MV-4-11 (cell line): ENCODE measurements around the gene SYT17.

ENCODE experiments used
- DNase-seq: peaks from one replicate; lab custom pipeline; 2025; lab: John Stamatoyannopoulos, UW

The SYT17 gene

GRCh38 chr16:19301931-19302330 is 133.9 kb downstream of the SYT17 start:
- peak; percentile 34 for DNase-seq

DNA sequence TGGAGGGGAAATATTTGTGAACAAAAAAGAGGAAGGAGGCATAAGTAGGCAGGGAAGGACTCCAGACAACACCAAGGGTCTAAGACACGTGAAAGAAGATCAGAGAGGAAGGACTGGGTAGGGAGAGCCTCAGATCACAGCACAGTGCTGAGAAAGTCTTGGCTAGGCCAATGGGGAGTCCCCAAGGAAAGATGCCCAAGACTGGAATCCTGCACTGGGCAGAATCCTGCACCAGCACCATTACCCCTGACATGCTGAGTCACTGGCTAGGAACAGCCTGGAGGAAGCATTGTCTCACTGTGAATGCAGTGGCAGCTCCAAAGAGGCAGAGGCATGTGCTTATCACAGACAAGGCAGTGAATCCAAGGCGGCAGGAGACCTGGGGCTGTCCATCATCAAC is 136.7 kb downstream of the SYT17 start:
- peak; percentile 53 for DNase-seq

GRCh38 chr16:19305443-19305842 is 137.4 kb downstream of the SYT17 start:
- no peak for DNase-seq

- DNase-seq, result peak; percentile 16
These were observed 139.7 kb downstream of the SYT17 start for GRCh38 chr16:19307587-19308241.

GRCh38 chr16:19308392-19308791 is 140.4 kb downstream of the SYT17 start:
- no peak for DNase-seq

DNA sequence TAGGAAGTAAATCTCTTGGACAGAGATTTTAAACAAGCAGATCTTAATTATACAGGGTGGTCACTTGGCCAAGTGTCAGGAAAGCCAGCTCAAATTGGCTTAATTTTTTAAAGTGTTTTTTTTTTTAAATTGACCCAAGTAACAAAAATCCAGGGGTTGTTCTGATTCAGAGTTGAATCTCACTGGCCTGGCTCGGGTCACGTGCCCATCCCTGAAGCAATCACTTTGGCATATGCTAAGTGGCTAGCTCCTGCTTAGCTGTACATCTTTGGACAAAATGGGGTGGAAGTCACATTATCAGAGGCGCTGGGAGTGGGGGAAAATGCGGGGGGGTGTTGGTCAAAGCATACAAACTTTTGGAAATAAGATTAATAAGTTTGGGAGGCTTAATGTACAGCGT is 141.1 kb downstream of the SYT17 start:
- DNase-seq, result no peak

DNA sequence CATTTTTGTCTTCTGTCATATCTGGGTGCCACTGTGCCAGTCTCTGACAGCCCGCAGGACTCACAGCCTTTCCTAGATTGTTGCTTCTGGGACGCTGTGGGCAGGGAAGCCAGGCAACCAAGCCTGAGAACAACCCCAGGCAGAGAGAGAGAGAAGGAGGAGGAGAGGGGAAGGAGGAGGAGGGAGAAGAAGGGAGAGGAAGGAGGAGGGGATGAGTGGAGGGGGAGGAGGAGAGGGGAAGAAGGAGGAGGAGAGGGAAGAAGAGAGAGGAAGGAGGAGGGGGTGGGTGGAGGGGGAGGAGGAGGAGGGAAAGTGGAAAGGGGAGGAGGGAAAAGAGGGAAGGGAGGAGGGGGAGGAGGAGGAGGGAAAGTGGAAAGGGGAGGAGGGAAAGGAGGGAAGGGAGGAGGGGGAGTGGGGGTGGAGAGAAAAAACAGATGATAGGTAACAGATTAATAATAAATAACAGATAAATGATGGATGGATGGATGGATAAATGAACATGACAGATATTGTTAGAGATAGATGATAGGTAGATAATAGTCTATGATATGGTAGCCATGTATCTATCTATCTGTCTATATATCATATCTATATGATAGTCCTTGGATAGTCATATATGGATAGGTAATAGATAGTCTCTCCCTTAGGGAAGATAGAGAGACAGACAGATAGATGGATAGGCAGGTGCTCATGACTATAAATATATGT is 146.8 kb downstream of the SYT17 start:
- no peak for DNase-seq

DNA sequence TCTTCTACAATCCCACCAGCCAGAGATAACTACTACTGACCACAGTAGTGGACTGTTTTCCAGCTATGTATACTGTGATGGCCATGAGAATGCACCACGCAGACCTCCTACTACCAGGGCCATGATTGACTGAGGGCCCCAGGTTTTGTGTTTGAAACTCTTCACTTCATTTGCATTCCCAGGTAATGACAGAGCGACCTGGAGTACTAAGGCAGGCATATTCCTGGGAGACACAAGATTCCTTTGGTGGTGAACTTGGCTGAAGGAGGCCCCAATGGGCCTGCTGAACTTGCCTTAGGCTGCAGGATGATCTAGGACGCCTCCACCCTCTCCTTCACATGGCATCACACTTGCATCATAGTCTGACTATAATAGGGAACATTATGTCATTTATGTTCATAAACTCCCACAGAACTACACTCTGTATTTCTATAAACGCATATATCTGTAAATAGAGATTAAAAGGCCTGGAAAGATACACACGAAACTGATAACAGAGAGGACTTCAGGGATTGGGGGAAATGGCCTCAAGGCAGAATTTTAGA is 147.9 kb downstream of the SYT17 start:
- DNase-seq, result no peak

GRCh38 chr16:19316846-19317245 is 148.8 kb downstream of the SYT17 start:
- no peak for DNase-seq
